ENCODE results near the gene DKKL1.

- no peak for TF ChIP-seq CTCF (IDR thresholded peaks at IDR 0.05 in 8 of 11, conservative IDR thresholded peaks at IDR 0.05 in 3 of 11)
- no peak for TF ChIP-seq POLR2A (IDR thresholded peaks at IDR 0.05)
- no peak for TF ChIP-seq POLR2AphosphoS5 (IDR thresholded peaks at IDR 0.05)
Observed at GRCh38 chr19:49414256-49414655, 50.6 kb downstream of the DKKL1 start.

Measured in spleen (tissue), 7 donors.